Measurements from ENCODE around the gene MCF2L2.

MCF2L2 gene

GRCh38 chr3:183265834-183266417 lies 162.5 kb downstream of the MCF2L2 start:
- no peak for DNase-seq (ENCODE audit: low spot score)

- DNase-seq (ENCODE audit: low spot score) = no peak
Measured at GRCh38 chr3:183265157-183265642, 163.2 kb downstream of the MCF2L2 start.

- DNase-seq (ENCODE audit: low spot score) = no peak
Measured at GRCh38 chr3:183264268-183264667, 164.2 kb downstream of the MCF2L2 start.

- DNase-seq (ENCODE audit: low spot score) = no peak
Measured at GRCh38 chr3:183262875-183263378, 165.5 kb downstream of the MCF2L2 start.

- DNase-seq (ENCODE audit: low spot score) = no peak
Measured at GRCh38 chr3:183261151-183261724, 167.2 kb downstream of the MCF2L2 start.

GRCh38 chr3:183260167-183260904 lies 168.1 kb downstream of the MCF2L2 start:
- no peak for DNase-seq (ENCODE audit: low spot score)

- no peak for DNase-seq (ENCODE audit: low spot score)
Measured at GRCh38 chr3:183259621-183260020, 168.8 kb downstream of the MCF2L2 start.

- peak; percentile 56 for DNase-seq (ENCODE audit: low spot score)
Measured at GRCh38 chr3:183259087-183259486, 169.3 kb downstream of the MCF2L2 start.

GRCh38 chr3:183255348-183255730 lies 173.1 kb downstream of the MCF2L2 start:
- no peak for DNase-seq (ENCODE audit: low spot score)

GRCh38 chr3:183254487-183255347 lies 173.7 kb downstream of the MCF2L2 start:
- no peak for DNase-seq (ENCODE audit: low spot score)

GRCh38 chr3:183253528-183254486 lies 174.6 kb downstream of the MCF2L2 start:
- no peak for DNase-seq (ENCODE audit: low spot score)

GRCh38 chr3:183252973-183253527 lies 175.4 kb downstream of the MCF2L2 start, which contains the start of gene B3GNT5:
Gene B3GNT5, plus strand, starts transcription at chr3:183253253. Its CDS starts 16,546 bp downstream, at chr3:183269799.
- no peak for DNase-seq (ENCODE audit: low spot score)

GRCh38 chr3:183252118-183252782 lies 176.2 kb downstream of the MCF2L2 start:
- DNase-seq (ENCODE audit: low spot score) = no peak

- DNase-seq (ENCODE audit: low spot score) = no peak
Measured at GRCh38 chr3:183249006-183249718, 179.3 kb downstream of the MCF2L2 start.

- DNase-seq (ENCODE audit: low spot score) = no peak
Measured at GRCh38 chr3:183247011-183247589, 181.3 kb downstream of the MCF2L2 start.

- DNase-seq (ENCODE audit: low spot score) = no peak
Measured at GRCh38 chr3:183244981-183245476, 183.4 kb downstream of the MCF2L2 start.

- no peak for DNase-seq (ENCODE audit: low spot score)
Measured at GRCh38 chr3:183244219-183244618, 184.2 kb downstream of the MCF2L2 start.

GRCh38 chr3:183242431-183242830 lies 186.0 kb downstream of the MCF2L2 start:
- no peak for DNase-seq (ENCODE audit: low spot score)

- no peak for DNase-seq (ENCODE audit: low spot score)
Measured at GRCh38 chr3:183239046-183239445, 189.4 kb downstream of the MCF2L2 start.
